Sigmoid colon (tissue), 4 donors: ENCODE results near the gene ZDHHC7.

Experiments used
- CTCF ChIP-seq, 4 experiments: fragments of 450-650 bp in 3 of 4; fragments of 200-600 bp in 1 of 4; IDR thresholded peaks; one replicate each; pipeline ENCODE4 v1.5.1; 2016 to 2019; ENCODE audit warnings: antibody characterized with exemption in 4 of 4, mild to moderate bottlenecking in 3 of 4, moderate library complexity in 2 of 4
- EP300 ChIP-seq, 4 donors: sonication (generic); formaldehyde crosslinking; IDR thresholded peaks; one replicate each; pipeline ENCODE4 v1.6.1; 2017; ENCODE audit warnings: antibody characterized with exemption in 4 of 4

- TF ChIP-seq EP300 (IDR thresholded peaks at IDR 0.05) (no peak), CTCF (IDR thresholded peaks at IDR 0.05) (no peak)
Measured at GRCh38 chr16:84979516-84979915, 31.8 kb downstream of the ZDHHC7 start.
